Measurements from ENCODE around the gene TAB2.

The TAB2 gene

GRCh38 chr6:149452037-149452939 is 134.8 kb downstream of the TAB2 start:
- no peak for DNase-seq (ENCODE audit: extremely low spot score)
- POLR2A ChIA-PET, result no interaction called here
- CTCF ChIA-PET, result no interaction called here
- no peak for TF ChIP-seq NFRKB (IDR thresholded peaks at IDR 0.05)
- no peak for TF ChIP-seq ZNF384 (IDR thresholded peaks at IDR 0.05)
- TF ChIP-seq ARNT (IDR thresholded peaks at IDR 0.05), result no peak
- no peak for TF ChIP-seq FOXA1 (IDR thresholded peaks at IDR 0.05)
- no peak for TF ChIP-seq SP1 (IDR thresholded peaks at IDR 0.05)
- TF ChIP-seq FOXK2 (IDR thresholded peaks at IDR 0.05), result no peak
- no peak for TF ChIP-seq PKNOX1 (IDR thresholded peaks at IDR 0.05)
- TF ChIP-seq BHLHE40 (IDR thresholded peaks at IDR 0.05; ENCODE audit: borderline replicate concordance), result no peak

- no peak for DNase-seq (ENCODE audit: extremely low spot score)
- POLR2A ChIA-PET, result interaction anchor here (0.9 kb wide), 1 partner anchor 10 kb away, joined by 3 read pairs; no protein-coding TSS in a partner anchor
- TF ChIP-seq BHLHE40 (IDR thresholded peaks at IDR 0.05; ENCODE audit: borderline replicate concordance) (no peak), TARDBP (IDR thresholded peaks at IDR 0.05) (no peak), HDGF (IDR thresholded peaks at IDR 0.05; ENCODE audit: borderline replicate concordance) (no peak), L3MBTL2 (conservative IDR thresholded peaks at IDR 0.05) (no peak), FOXM1 (IDR thresholded peaks at IDR 0.05; ENCODE audit: borderline replicate concordance) (no peak), LEF1 (IDR thresholded peaks at IDR 0.05; ENCODE audit: borderline replicate concordance) (no peak), FOXK2 (IDR thresholded peaks at IDR 0.05) (no peak), ZNF384 (IDR thresholded peaks at IDR 0.05) (no peak), SUZ12 (IDR thresholded peaks at IDR 0.05) (no peak), PKNOX1 (IDR thresholded peaks at IDR 0.05) (no peak), ELF4 (IDR thresholded peaks at IDR 0.05) (no peak), CTBP1 (IDR thresholded peaks at IDR 0.05; ENCODE audit: borderline replicate concordance) (no peak), NFRKB (IDR thresholded peaks at IDR 0.05) (no peak), ARNT (IDR thresholded peaks at IDR 0.05) (no peak), SP1 (IDR thresholded peaks at IDR 0.05) (no peak)
- CTCF ChIA-PET, result interaction anchor here (0.6 kb wide), 1 partner anchor 10 kb away, joined by 4 read pairs; no protein-coding TSS in a partner anchor
These were observed 136.3 kb downstream of the TAB2 start for GRCh38 chr6:149453597-149454345.

GRCh38 chr6:149454346-149454848 is 136.9 kb downstream of the TAB2 start:
- no peak for DNase-seq (ENCODE audit: extremely low spot score)
- no peak for TF ChIP-seq SP1 (IDR thresholded peaks at IDR 0.05)
- TF ChIP-seq PKNOX1 (IDR thresholded peaks at IDR 0.05), result no peak
- no peak for TF ChIP-seq LEF1 (IDR thresholded peaks at IDR 0.05; ENCODE audit: borderline replicate concordance)
- no peak for TF ChIP-seq CTBP1 (IDR thresholded peaks at IDR 0.05; ENCODE audit: borderline replicate concordance)
- TF ChIP-seq FOXA1 (IDR thresholded peaks at IDR 0.05), result no peak
- no peak for TF ChIP-seq SUZ12 (IDR thresholded peaks at IDR 0.05)
- no peak for TF ChIP-seq ELF4 (IDR thresholded peaks at IDR 0.05)
- no peak for TF ChIP-seq HDGF (IDR thresholded peaks at IDR 0.05; ENCODE audit: borderline replicate concordance)
- TF ChIP-seq BHLHE40 (IDR thresholded peaks at IDR 0.05; ENCODE audit: borderline replicate concordance), result no peak
- POLR2A ChIA-PET, result no interaction called here
- CTCF ChIA-PET, result interaction anchor here (0.6 kb wide), 1 partner anchor 10 kb away, joined by 4 read pairs; no protein-coding TSS in a partner anchor

GRCh38 chr6:149455031-149455732 is 137.7 kb downstream of the TAB2 start:
- ChIA-PET POLR2A (no interaction called here), CTCF (interaction anchor here (0.6 kb wide), 1 partner anchor 18 kb away, joined by 4 read pairs; no protein-coding TSS in a partner anchor)

More at GRCh38 chr6:149455031-149455732, 137.7 kb downstream of the TAB2 start:
- no peak for DNase-seq (ENCODE audit: extremely low spot score)
- TF ChIP-seq BHLHE40 (IDR thresholded peaks at IDR 0.05; ENCODE audit: borderline replicate concordance) (no peak), SP1 (IDR thresholded peaks at IDR 0.05) (no peak), HDGF (IDR thresholded peaks at IDR 0.05; ENCODE audit: borderline replicate concordance) (no peak), ZNF384 (IDR thresholded peaks at IDR 0.05) (no peak), L3MBTL2 (conservative IDR thresholded peaks at IDR 0.05) (no peak), ELF4 (IDR thresholded peaks at IDR 0.05) (no peak), FOXM1 (IDR thresholded peaks at IDR 0.05; ENCODE audit: borderline replicate concordance) (no peak), NFRKB (IDR thresholded peaks at IDR 0.05) (no peak), ARNT (IDR thresholded peaks at IDR 0.05) (no peak), PKNOX1 (IDR thresholded peaks at IDR 0.05) (no peak), FOXK2 (IDR thresholded peaks at IDR 0.05) (no peak), TARDBP (IDR thresholded peaks at IDR 0.05) (no peak), CTBP1 (IDR thresholded peaks at IDR 0.05; ENCODE audit: borderline replicate concordance) (no peak)
